B cell (primary cell): Measurements from ENCODE around the gene PCSK4.

ENCODE experiments used
- EZH2 ChIP-seq: IDR thresholded peaks from 2 replicates; pipeline ENCODE4 v1.6.1; 2012; ENCODE audit warnings: borderline replicate concordance, low read depth, mild to moderate bottlenecking, moderate library complexity, low read length; ENCODE audit not compliant: insufficient read depth, poor library complexity, severe bottlenecking
- TF ChIP-seq, protein P1 (sequence below): fragments of 200-600 bp; IDR thresholded peaks from one replicate; pipeline ENCODE4 v1.8.0; 2022; ENCODE audit warnings: antibody characterized with exemption, mild to moderate bottlenecking

GRCh38 chr19:1437609-1438008 is 52.5 kb downstream of the PCSK4 start:
- TF ChIP-seq, protein P1, sequence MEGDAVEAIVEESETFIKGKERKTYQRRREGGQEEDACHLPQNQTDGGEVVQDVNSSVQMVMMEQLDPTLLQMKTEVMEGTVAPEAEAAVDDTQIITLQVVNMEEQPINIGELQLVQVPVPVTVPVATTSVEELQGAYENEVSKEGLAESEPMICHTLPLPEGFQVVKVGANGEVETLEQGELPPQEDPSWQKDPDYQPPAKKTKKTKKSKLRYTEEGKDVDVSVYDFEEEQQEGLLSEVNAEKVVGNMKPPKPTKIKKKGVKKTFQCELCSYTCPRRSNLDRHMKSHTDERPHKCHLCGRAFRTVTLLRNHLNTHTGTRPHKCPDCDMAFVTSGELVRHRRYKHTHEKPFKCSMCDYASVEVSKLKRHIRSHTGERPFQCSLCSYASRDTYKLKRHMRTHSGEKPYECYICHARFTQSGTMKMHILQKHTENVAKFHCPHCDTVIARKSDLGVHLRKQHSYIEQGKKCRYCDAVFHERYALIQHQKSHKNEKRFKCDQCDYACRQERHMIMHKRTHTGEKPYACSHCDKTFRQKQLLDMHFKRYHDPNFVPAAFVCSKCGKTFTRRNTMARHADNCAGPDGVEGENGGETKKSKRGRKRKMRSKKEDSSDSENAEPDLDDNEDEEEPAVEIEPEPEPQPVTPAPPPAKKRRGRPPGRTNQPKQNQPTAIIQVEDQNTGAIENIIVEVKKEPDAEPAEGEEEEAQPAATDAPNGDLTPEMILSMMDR, result no peak
- TF ChIP-seq EZH2, result no peak
